HepG2 (cell line): ENCODE measurements around the gene APRT. TPM values are rescaled to one million over a fixed set of nuclear protein-coding genes. Genes with fewer than 3 reads are reported as not detected.
A peak's percentile ranks its signal among the peaks of the same experiment; 100 is the strongest.

ENCODE experiments used
- ARID5B ChIP-seq: IDR thresholded peaks from 2 replicates; pipeline ENCODE4 v1.4.0; 2020; ENCODE audit warnings: mild to moderate bottlenecking, missing genetic modification reagents
- FOXC1 ChIP-seq: sonication (generic); formaldehyde crosslinking; IDR thresholded peaks from 2 replicates; pipeline ENCODE4 v1.8.0; 2022; ENCODE audit warnings: mild to moderate bottlenecking, missing genetic modification reagents, borderline replicate concordance
- FOXP4 ChIP-seq: sonication (generic); formaldehyde crosslinking; IDR thresholded peaks from 2 replicates; pipeline ENCODE4 v1.4.0; 2020; ENCODE audit warnings: missing genetic modification reagents
- JUNB ChIP-seq: sonication (generic); formaldehyde crosslinking; IDR thresholded peaks from 2 replicates; pipeline ENCODE4 v1.8.0; 2022; ENCODE audit warnings: missing genetic modification reagents, mild to moderate bottlenecking, borderline replicate concordance
- NFIB ChIP-seq: sonication (generic); formaldehyde crosslinking; IDR thresholded peaks from 2 replicates; pipeline ENCODE4 v1.9.0; 2021; ENCODE audit warnings: missing genetic modification reagents, mild to moderate bottlenecking, borderline replicate concordance
- TCF7 ChIP-seq: sonication (generic); IDR thresholded peaks from 2 replicates; pipeline ENCODE4 v1.6.1; 2016; ENCODE audit warnings: antibody characterized with exemption, low read depth
- ZFX ChIP-seq: sonication (generic); formaldehyde crosslinking; IDR thresholded peaks from 2 replicates; pipeline ENCODE4 v1.4.0; 2020; ENCODE audit warnings: mild to moderate bottlenecking, low read depth, missing genetic modification reagents, moderate library complexity
- ZNF672 ChIP-seq: sonication (generic); formaldehyde crosslinking; IDR thresholded peaks from 2 replicates; pipeline ENCODE4 v1.8.1; 2022; ENCODE audit warnings: missing genetic modification reagents
- ZNF704 ChIP-seq: sonication (generic); formaldehyde crosslinking; IDR thresholded peaks from 2 replicates; pipeline ENCODE4 v1.8.1; 2023; ENCODE audit warnings: mild to moderate bottlenecking, inconsistent platforms, moderate library complexity, missing genetic modification reagents, borderline replicate concordance
- polyA plus RNA-seq, 8 experiments: library from polyadenylated mRNA; depleted of rRNA in 3 of 8; stranded (reverse) in 7 of 8; unstranded in 1 of 8; fragments of >200 nt; fragmentation: Illumina TruSeq in 4 of 8; extraction: Trizol in 4 of 8; gene quantifications; 2 replicates each; pipeline versions ENCODE4 v1.2.1 to v1.2.3, GENCODE V29; 2011 to 2016; ENCODE audit warnings: low read depth in 4 of 8, missing spikeins in 1 of 8, mixed read lengths in 1 of 8; ENCODE audit not compliant: insufficient read depth in 1 of 8
- total RNA-seq, 5 experiments: library from RNA; depleted of rRNA; stranded (reverse); fragments of >200 nt; fragmentation: Illumina TruSeq; extraction: Trizol; gene quantifications; 2 replicates each; pipeline ENCODE4 v1.2.3, GENCODE V29; 2016; ENCODE audit warnings: low read depth in 1 of 5
- TF ChIP-seq, protein P1 (sequence below): sonication (generic); formaldehyde crosslinking; IDR thresholded peaks from 2 replicates; pipeline ENCODE4 v1.4.0; 2020; ENCODE audit warnings: low read depth, mild to moderate bottlenecking, missing genetic modification reagents
- TF ChIP-seq, protein P2 (sequence below): sonication (generic); formaldehyde crosslinking; IDR thresholded peaks from 2 replicates; pipeline ENCODE4 v1.4.0; 2020; ENCODE audit warnings: missing genetic modification reagents, borderline replicate concordance
- TF ChIP-seq, protein P3 (sequence below): sonication (generic); formaldehyde crosslinking; IDR thresholded peaks from 2 replicates; pipeline ENCODE4 v1.8.1; 2023; ENCODE audit warnings: mild to moderate bottlenecking, missing genetic modification reagents

The APRT gene
- total and polyA plus RNA-seq, 2 of the 13 experiments (the other 11 are each of a cell fraction or from before 2014, with no cell fraction given), result 155 to 242 TPM

DNA sequence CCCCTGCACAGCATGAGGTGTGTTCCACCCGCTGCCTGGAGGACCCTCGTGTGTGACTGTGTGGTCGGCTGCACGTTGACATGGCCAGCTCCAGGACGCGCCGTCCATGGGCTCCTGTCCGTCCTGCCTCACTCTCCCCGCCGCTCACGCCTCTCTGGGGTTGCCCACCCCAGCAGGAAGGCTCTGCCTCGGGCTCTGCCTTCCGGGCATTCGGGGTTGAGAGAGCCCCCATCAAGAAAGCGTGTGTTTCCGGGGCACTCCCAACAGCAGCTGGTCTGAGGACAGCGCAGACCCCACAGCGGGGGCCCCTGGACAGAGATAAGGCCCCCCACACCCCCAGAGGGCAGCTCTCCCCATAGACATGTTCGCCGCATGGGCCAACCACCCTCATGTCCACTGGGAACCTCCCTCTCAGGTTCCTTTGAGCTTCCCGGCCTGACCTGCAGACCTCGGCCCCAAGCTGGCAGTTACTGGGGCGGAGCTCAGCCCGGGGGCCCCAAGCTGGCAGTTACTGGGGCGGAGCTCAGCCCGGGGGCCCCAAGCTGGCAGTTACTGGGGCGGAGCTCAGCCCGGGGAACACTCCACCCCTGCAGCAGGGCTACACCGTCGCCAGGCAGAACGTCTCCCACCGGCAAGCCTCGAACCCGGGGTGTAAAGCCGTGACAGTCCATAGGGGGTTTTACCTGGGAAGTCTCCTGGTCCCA, 18.3 kb downstream of the APRT start (continued):
- no peak; the same call in 1 of the 2 replicates for TF ChIP-seq FOXC1
- no peak for TF ChIP-seq NFIB (CRISPR knock-in tag)
- no peak for TF ChIP-seq ZNF704 (CRISPR knock-in tag)
- 0 out of 2 replicates have a peak, but pooled peaks have one; percentile 19 for TF ChIP-seq TCF7
- TF ChIP-seq, protein P1, sequence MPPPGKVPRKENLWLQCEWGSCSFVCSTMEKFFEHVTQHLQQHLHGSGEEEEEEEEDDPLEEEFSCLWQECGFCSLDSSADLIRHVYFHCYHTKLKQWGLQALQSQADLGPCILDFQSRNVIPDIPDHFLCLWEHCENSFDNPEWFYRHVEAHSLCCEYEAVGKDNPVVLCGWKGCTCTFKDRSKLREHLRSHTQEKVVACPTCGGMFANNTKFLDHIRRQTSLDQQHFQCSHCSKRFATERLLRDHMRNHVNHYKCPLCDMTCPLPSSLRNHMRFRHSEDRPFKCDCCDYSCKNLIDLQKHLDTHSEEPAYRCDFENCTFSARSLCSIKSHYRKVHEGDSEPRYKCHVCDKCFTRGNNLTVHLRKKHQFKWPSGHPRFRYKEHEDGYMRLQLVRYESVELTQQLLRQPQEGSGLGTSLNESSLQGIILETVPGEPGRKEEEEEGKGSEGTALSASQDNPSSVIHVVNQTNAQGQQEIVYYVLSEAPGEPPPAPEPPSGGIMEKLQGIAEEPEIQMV (CRISPR knock-in tag), result no peak
- TF ChIP-seq, protein P2, sequence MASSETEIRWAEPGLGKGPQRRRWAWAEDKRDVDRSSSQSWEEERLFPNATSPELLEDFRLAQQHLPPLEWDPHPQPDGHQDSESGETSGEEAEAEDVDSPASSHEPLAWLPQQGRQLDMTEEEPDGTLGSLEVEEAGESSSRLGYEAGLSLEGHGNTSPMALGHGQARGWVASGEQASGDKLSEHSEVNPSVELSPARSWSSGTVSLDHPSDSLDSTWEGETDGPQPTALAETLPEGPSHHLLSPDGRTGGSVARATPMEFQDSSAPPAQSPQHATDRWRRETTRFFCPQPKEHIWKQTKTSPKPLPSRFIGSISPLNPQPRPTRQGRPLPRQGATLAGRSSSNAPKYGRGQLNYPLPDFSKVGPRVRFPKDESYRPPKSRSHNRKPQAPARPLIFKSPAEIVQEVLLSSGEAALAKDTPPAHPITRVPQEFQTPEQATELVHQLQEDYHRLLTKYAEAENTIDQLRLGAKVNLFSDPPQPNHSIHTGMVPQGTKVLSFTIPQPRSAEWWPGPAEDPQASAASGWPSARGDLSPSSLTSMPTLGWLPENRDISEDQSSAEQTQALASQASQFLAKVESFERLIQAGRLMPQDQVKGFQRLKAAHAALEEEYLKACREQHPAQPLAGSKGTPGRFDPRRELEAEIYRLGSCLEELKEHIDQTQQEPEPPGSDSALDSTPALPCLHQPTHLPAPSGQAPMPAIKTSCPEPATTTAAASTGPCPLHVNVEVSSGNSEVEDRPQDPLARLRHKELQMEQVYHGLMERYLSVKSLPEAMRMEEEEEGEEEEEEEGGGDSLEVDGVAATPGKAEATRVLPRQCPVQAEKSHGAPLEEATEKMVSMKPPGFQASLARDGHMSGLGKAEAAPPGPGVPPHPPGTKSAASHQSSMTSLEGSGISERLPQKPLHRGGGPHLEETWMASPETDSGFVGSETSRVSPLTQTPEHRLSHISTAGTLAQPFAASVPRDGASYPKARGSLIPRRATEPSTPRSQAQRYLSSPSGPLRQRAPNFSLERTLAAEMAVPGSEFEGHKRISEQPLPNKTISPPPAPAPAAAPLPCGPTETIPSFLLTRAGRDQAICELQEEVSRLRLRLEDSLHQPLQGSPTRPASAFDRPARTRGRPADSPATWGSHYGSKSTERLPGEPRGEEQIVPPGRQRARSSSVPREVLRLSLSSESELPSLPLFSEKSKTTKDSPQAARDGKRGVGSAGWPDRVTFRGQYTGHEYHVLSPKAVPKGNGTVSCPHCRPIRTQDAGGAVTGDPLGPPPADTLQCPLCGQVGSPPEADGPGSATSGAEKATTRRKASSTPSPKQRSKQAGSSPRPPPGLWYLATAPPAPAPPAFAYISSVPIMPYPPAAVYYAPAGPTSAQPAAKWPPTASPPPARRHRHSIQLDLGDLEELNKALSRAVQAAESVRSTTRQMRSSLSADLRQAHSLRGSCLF, result no peak
- TF ChIP-seq ARID5B (CRISPR knock-in tag), result peak; percentile 52; the same call in 1 of the 2 replicates
- TF ChIP-seq, protein P3, sequence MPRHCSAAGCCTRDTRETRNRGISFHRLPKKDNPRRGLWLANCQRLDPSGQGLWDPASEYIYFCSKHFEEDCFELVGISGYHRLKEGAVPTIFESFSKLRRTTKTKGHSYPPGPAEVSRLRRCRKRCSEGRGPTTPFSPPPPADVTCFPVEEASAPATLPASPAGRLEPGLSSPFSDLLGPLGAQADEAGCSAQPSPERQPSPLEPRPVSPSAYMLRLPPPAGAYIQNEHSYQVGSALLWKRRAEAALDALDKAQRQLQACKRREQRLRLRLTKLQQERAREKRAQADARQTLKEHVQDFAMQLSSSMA (CRISPR knock-in tag), result peak; percentile 23; the same call in 1 of the 2 replicates
- TF ChIP-seq FOXP4 (CRISPR knock-in tag), result peak; percentile 53
- peak; percentile 39; the same call in 1 of the 2 replicates for TF ChIP-seq ZNF672
- TF ChIP-seq ZFX (CRISPR knock-in tag), result peak; percentile 32; the same call in 1 of the 2 replicates
- no peak for TF ChIP-seq JUNB
